Measurements from ENCODE around the gene PDCD1.
"Not testable (repeated sequence)": the region's sequence is repeated elsewhere in the genome, so short reads cannot be mapped to it uniquely, and the experiment has no call there.

Gene PDCD1

GRCh38 chr2:241811201-241811951 lies 47.3 kb downstream of the PDCD1 start:
- no peak for DNase-seq

GRCh38 chr2:241810307-241811200 lies 48.1 kb downstream of the PDCD1 start:
- no peak for DNase-seq

- DNase-seq: no peak
Observed at GRCh38 chr2:241809383-241810306, 49.0 kb downstream of the PDCD1 start.

GRCh38 chr2:241808721-241809382 lies 49.8 kb downstream of the PDCD1 start, which contains the start of gene NEU4:
NEU4 (plus strand) TSS chr2:241809193; CDS start chr2:241814485, 5,292 bp downstream.
- no peak for DNase-seq

GRCh38 chr2:241808051-241808720 lies 50.5 kb downstream of the PDCD1 start:
- no peak for DNase-seq

GRCh38 chr2:241806217-241806616 lies 52.5 kb downstream of the PDCD1 start:
- not testable (repeated sequence) for DNase-seq

- peak in 1 of 2 donors; percentile 23 for DNase-seq
Observed at GRCh38 chr2:241804326-241805229, 54.1 kb downstream of the PDCD1 start.

GRCh38 chr2:241803387-241804325 lies 55.0 kb downstream of the PDCD1 start:
- DNase-seq: peak in 1 of 2 donors; percentile 66

- no peak for DNase-seq
Observed at GRCh38 chr2:241802421-241803318, 56.0 kb downstream of the PDCD1 start.

GRCh38 chr2:241801611-241802420 lies 56.9 kb downstream of the PDCD1 start:
- peak in 1 of 2 donors; percentile 18 for DNase-seq

GRCh38 chr2:241800198-241800903 lies 58.3 kb downstream of the PDCD1 start:
- not testable (repeated sequence) for DNase-seq
